NB4 (cell line): ENCODE data around the gene NEUROG1.

ENCODE experiments used
- DNase-seq: peaks from one replicate; pipeline ENCODE4 v3.0.0; 2010; ENCODE audit warnings: low read depth
- H3K4me3 ChIP-seq: one replicate; pipeline ENCODE4 v1.5.1; 2011; ENCODE audit warnings: mild to moderate bottlenecking, low read depth, low read length, moderate library complexity
- CTCF ChIP-seq: IDR thresholded peaks from one replicate; pipeline ENCODE4 v1.5.1; 2012; ENCODE audit warnings: low read depth, low read length
- MAX ChIP-seq: IDR thresholded peaks from 2 replicates; pipeline ENCODE4 v1.6.1; 2011; ENCODE audit warnings: low read depth, low read length
- MYC ChIP-seq: IDR thresholded peaks from 2 replicates; pipeline ENCODE4 v1.6.1; 2011; ENCODE audit warnings: low read depth, low read length
- POLR2A ChIP-seq: IDR thresholded peaks from 2 replicates; pipeline ENCODE4 v1.6.1; 2011; ENCODE audit warnings: mild to moderate bottlenecking; ENCODE audit not compliant: insufficient read length; ENCODE audit errors: extremely low read depth

NEUROG1 gene

GRCh38 chr5:135543485-135544304, 7.9 kb upstream of the NEUROG1 start:
- peak overlapping the region; percentile 28 for H3K4me3 ChIP-seq
- DNase-seq = peak; percentile 40
- TF ChIP-seq POLR2A = no peak
- no peak for TF ChIP-seq MYC
- no peak for TF ChIP-seq CTCF
- no peak for TF ChIP-seq MAX

GRCh38 chr5:135543001-135543484, 7.3 kb upstream of the NEUROG1 start:
- no peak for DNase-seq
- H3K4me3 ChIP-seq = peak overlapping the region; percentile 28

GRCh38 chr5:135541807-135542502, 6.2 kb upstream of the NEUROG1 start:
- H3K4me3 ChIP-seq = no peak overlapping the region
- TF ChIP-seq POLR2A = no peak
- TF ChIP-seq MYC = no peak
- no peak for TF ChIP-seq CTCF
- no peak for DNase-seq

More at GRCh38 chr5:135543001-135543484, 7.3 kb upstream of the NEUROG1 start:
- TF ChIP-seq POLR2A (no peak), CTCF (no peak), MYC (no peak), MAX (no peak)

- no peak for DNase-seq
- TF ChIP-seq MAX (no peak), POLR2A (no peak), MYC (no peak), CTCF (no peak)
- H3K4me3 ChIP-seq = no peak overlapping the region
These were observed 3.8 kb upstream of the NEUROG1 start for GRCh38 chr5:135539430-135540005.

GRCh38 chr5:135538261-135538660, 2.5 kb upstream of the NEUROG1 start:
- no peak for DNase-seq
- no peak overlapping the region for H3K4me3 ChIP-seq
- TF ChIP-seq POLR2A = no peak
- TF ChIP-seq MYC = no peak
- TF ChIP-seq CTCF = no peak
